Caco-2 (cell line): Measurements from ENCODE around the gene CHAC1. TPM values are rescaled to one million over a fixed set of nuclear protein-coding genes. Genes with fewer than 3 reads are reported as not detected.

Experiments
- BruUV-seq: library from RNA; stranded (reverse); fragments of 400-500 nt; replicated peaks from 2 replicates; lab custom pipeline; 2021; lab: Mats Ljungman, UMichigan
- CTCF ChIA-PET: fragments of 300-600 bp; sonication (Branson Sonifier 250); formaldehyde crosslinking; loops from one replicate; lab custom pipeline; 2022; ENCODE audit warnings: antibody characterized with exemption; lab: Charles Lee
- POLR2A ChIA-PET: fragments of 300-600 bp; sonication (Branson Sonifier 250); formaldehyde crosslinking; loops from one replicate; lab custom pipeline; 2022; ENCODE audit warnings: antibody characterized with exemption; lab: Charles Lee
- DNase-seq, 2 experiments: peaks; one replicate each; pipeline versions ENCODE4 v3.0.0 to v3.0.0-alpha.2; 2020 to 2022
- H3K27me3 ChIP-seq: replicated peaks from 2 replicates; pipeline ENCODE4 v1.6.0; 2011; ENCODE audit warnings: low read length; ENCODE audit not compliant: control insufficient read depth, insufficient read depth
- H3K36me3 ChIP-seq: 2 replicates; pipeline ENCODE4 v1.5.1; 2011; ENCODE audit warnings: low read length; ENCODE audit not compliant: control insufficient read depth, insufficient read depth
- H3K4me1 ChIP-seq: fragments of 250-450 bp; sonication (Bioruptor Pico); 2 replicates; pipeline ENCODE4 v1.5.1; 2020; ENCODE audit warnings: mild to moderate bottlenecking
- H3K4me3 ChIP-seq: 2 replicates; pipeline ENCODE4 v1.5.1; 2011; ENCODE audit warnings: low read depth, mild to moderate bottlenecking, control low read depth, low read length
- H3K9me3 ChIP-seq: fragments of 250-450 bp; sonication (Bioruptor Pico); 2 replicates; pipeline ENCODE4 v1.5.1; 2020; ENCODE audit warnings: mild to moderate bottlenecking, moderate library complexity
- H3K27ac Mint-ChIP-seq: one replicate; pipeline ENCODE4 v1.8.0; 2022; ENCODE audit warnings: mixed read lengths; ENCODE audit not compliant: unreplicated experiment
- H3K27me3 Mint-ChIP-seq: one replicate; pipeline ENCODE4 v1.8.0; 2022; ENCODE audit warnings: mixed read lengths; ENCODE audit not compliant: insufficient read depth, unreplicated experiment
- H3K36me3 Mint-ChIP-seq: one replicate; pipeline ENCODE4 v1.8.0; 2022; ENCODE audit warnings: mild to moderate bottlenecking, mixed read lengths; ENCODE audit not compliant: insufficient read depth, unreplicated experiment
- H3K4me1 Mint-ChIP-seq: one replicate; pipeline ENCODE4 v1.8.0; 2022; ENCODE audit warnings: low read depth, mixed read lengths; ENCODE audit not compliant: unreplicated experiment
- H3K4me3 Mint-ChIP-seq: one replicate; pipeline ENCODE4 v1.8.0; 2022; ENCODE audit warnings: mild to moderate bottlenecking, moderate library complexity, mixed read lengths; ENCODE audit not compliant: unreplicated experiment
- H3K9me3 Mint-ChIP-seq: one replicate; pipeline ENCODE4 v1.8.0; 2022; ENCODE audit warnings: mixed read lengths; ENCODE audit not compliant: unreplicated experiment
- intact Hi-C: fragments of 100-400 bp; cut with micrococcal nuclease; formaldehyde crosslinking; loops from one replicate; pipeline ENCODE4 v1.10.0; 2022; ENCODE audit not compliant: unreplicated experiment
- total RNA-seq: library from RNA; stranded (reverse); gene quantifications from 2 replicates; pipeline ENCODE4 v1.2.3, GENCODE V29; 2022
- TF ChIP-seq, protein P1 (sequence below), 2 experiments: fragments of 200-600 bp in 1 of 2; IDR thresholded peaks; 1 replicate in 1 of 2; 2 replicates in 1 of 2; pipeline versions ENCODE4 v1.5.1 to v1.8.0; 2011 to 2022; ENCODE audit warnings: antibody characterized with exemption in 1 of 2, control low read depth in 1 of 2, inconsistent platforms in 1 of 2, low read depth in 1 of 2, low read length in 1 of 2, mild to moderate bottlenecking in 1 of 2, moderate library complexity in 1 of 2; ENCODE audit not compliant: insufficient read depth in 1 of 2, severe bottlenecking in 1 of 2, unreplicated experiment in 1 of 2

CHAC1 gene
- total RNA-seq, 1 experiment from 2014 or later = 55.8 TPM

DNA sequence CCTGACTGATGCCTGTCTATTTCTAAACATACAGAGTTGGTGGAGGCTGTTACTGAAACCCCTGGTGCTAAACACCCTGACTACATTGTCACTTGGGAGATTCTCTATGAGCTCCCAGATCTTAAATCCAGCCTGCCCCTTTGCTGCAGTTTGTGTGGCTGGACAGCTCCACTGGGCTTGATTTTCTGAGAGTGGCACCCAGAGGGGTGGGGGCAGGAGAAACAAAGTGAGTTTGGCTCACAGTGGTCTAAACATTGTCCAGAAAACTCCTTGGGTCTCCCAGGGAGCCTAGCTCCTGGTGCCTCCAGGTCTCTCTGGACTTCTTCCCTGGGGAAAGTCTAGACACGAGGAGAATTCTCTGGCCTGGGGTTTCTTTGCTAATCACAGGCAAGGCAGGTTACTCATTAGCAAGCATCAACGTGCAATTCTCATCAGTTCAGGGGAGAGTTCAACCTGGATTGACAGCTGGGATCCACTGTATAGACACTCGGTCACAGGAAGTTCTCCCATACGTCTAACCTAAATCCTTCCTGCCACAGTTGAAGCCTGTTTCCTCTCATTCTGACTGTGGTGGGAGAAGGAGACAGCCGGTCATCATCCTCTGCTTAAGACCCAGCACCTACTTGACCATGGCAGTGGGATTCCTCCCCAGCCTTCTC lies 31.2 kb upstream of the CHAC1 start:
- ChIA-PET POLR2A (no interaction called here), CTCF (interaction anchor here (0.6 to 1.0 kb wide), 2 partner anchors 8 to 32 kb away, joined by 3 to 5 read pairs; no protein-coding TSS in a partner anchor)
- Histone ChIP-seq H3K9me3 (no peaks in the 10 kb centered on the region), H3K4me1 (peaks cover 14% of the 10 kb centered on the region; the same call in 1 of the 2 replicates), H3K36me3 (no peaks in the 10 kb centered on the region), H3K4me3 (no peak overlapping the region), H3K27me3 (no peaks in the 10 kb centered on the region)
- DNase-seq = no peak
- no peak overlapping the region for H3K4me3 Mint-ChIP-seq
- no peaks in the 10 kb centered on the region for H3K4me1 Mint-ChIP-seq
- H3K9me3 Mint-ChIP-seq = no peaks in the 10 kb centered on the region
- TF ChIP-seq, protein P1, sequence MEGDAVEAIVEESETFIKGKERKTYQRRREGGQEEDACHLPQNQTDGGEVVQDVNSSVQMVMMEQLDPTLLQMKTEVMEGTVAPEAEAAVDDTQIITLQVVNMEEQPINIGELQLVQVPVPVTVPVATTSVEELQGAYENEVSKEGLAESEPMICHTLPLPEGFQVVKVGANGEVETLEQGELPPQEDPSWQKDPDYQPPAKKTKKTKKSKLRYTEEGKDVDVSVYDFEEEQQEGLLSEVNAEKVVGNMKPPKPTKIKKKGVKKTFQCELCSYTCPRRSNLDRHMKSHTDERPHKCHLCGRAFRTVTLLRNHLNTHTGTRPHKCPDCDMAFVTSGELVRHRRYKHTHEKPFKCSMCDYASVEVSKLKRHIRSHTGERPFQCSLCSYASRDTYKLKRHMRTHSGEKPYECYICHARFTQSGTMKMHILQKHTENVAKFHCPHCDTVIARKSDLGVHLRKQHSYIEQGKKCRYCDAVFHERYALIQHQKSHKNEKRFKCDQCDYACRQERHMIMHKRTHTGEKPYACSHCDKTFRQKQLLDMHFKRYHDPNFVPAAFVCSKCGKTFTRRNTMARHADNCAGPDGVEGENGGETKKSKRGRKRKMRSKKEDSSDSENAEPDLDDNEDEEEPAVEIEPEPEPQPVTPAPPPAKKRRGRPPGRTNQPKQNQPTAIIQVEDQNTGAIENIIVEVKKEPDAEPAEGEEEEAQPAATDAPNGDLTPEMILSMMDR (IDR thresholded peaks at IDR 0.05; ENCODE audit: insufficient read depth in 1 of 2, low read depth in 1 of 2, low read length in 1 of 2, severe bottlenecking in 1 of 2, unreplicated experiment in 1 of 2) = no peak
- H3K27me3 Mint-ChIP-seq = no peaks in the 10 kb centered on the region
- intact Hi-C loops = no loop called here
- no peak overlapping the region for H3K27ac Mint-ChIP-seq
- no TSS peak for BruUV-seq
- no peaks in the 10 kb centered on the region for H3K36me3 Mint-ChIP-seq

DNA sequence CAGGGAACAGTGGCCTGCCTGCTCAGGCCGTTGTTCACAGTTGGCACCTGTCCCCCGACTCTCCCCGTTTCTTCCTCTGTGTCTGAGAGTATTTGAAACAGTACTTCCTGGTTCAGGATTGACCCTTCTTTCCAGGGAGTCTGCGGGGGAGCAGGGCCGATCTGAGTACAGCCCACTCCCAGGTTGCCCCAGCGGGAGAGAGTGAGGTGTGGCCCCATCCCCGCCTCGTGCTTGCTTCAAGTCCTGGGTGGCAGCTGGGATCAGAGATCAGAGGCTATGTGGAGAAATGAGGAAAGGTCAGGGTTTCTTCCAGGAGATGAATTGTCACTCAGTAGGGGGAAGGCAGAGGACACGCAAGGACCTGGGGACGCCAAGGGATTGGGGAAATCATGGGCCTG lies 30.7 kb upstream of the CHAC1 start:
- TF ChIP-seq, protein P1 (IDR thresholded peaks at IDR 0.05; ENCODE audit: insufficient read depth in 1 of 2, low read depth in 1 of 2, low read length in 1 of 2, severe bottlenecking in 1 of 2, unreplicated experiment in 1 of 2) = no peak
- no peak overlapping the region for H3K4me3 ChIP-seq
- H3K4me1 ChIP-seq = peaks cover 14% of the 10 kb centered on the region; the same call in 1 of the 2 replicates
- no peaks in the 10 kb centered on the region for H3K36me3 ChIP-seq
- no peaks in the 10 kb centered on the region for H3K9me3 Mint-ChIP-seq
- intact Hi-C loops = no loop called here
- no peak overlapping the region for H3K27ac Mint-ChIP-seq
- DNase-seq = no peak
- H3K4me1 Mint-ChIP-seq = no peaks in the 10 kb centered on the region
- no peaks in the 10 kb centered on the region for H3K9me3 ChIP-seq
- ChIA-PET POLR2A (no interaction called here), CTCF (interaction anchor here (1.1 kb wide), 1 partner anchor 17 kb away, joined by 4 read pairs; no protein-coding TSS in a partner anchor)
- BruUV-seq = no TSS peak
- no peaks in the 10 kb centered on the region for H3K27me3 Mint-ChIP-seq
- H3K36me3 Mint-ChIP-seq = no peaks in the 10 kb centered on the region
- H3K27me3 ChIP-seq = no peaks in the 10 kb centered on the region
- no peak overlapping the region for H3K4me3 Mint-ChIP-seq

DNA sequence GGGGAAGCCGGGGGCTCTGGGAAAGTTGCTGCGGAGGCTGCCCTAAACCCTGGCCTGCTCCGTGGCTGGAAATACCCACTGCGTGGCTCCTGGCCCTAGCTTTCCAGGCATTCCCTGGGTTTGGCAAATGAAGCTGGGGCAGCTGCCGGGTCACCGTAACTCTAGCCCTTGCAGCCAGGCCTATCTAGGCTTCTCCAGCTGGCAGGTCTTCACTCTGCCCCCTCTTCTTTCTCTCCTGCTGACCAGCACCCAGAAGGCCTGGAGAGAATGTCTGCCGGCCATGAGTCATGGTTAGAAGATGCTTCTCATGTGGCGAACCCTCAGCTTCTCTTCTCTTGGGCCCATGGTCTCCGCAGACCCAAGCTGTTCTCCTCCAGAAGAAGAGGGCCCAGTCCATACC lies 29.7 kb upstream of the CHAC1 start:
- Mint-ChIP-seq H3K27ac (no peak overlapping the region), H3K4me3 (no peak overlapping the region), H3K36me3 (peaks cover 3% of the 10 kb centered on the region), H3K9me3 (no peaks in the 10 kb centered on the region), H3K27me3 (no peaks in the 10 kb centered on the region), H3K4me1 (no peaks in the 10 kb centered on the region)
- intact Hi-C loops = no loop called here
- POLR2A ChIA-PET = no interaction called here
- Histone ChIP-seq H3K36me3 (no peaks in the 10 kb centered on the region), H3K4me1 (peaks cover 14% of the 10 kb centered on the region; the same call in 1 of the 2 replicates), H3K9me3 (no peaks in the 10 kb centered on the region), H3K4me3 (no peak overlapping the region), H3K27me3 (no peaks in the 10 kb centered on the region)
- no TSS peak for BruUV-seq
- CTCF ChIA-PET = interaction anchor here (0.6 to 1.4 kb wide), 3 partner anchors 18 to 102 kb away, joined by 3 to 5 read pairs (median 4); no protein-coding TSS in a partner anchor
- TF ChIP-seq, protein P1 (IDR thresholded peaks at IDR 0.05; ENCODE audit: insufficient read depth in 1 of 2, low read depth in 1 of 2, low read length in 1 of 2, severe bottlenecking in 1 of 2, unreplicated experiment in 1 of 2) = no peak
- DNase-seq = no peak
